GM12878 (cell line): ENCODE measurements around the gene ENOX1. TPM values are rescaled to one million over a fixed set of nuclear protein-coding genes. Genes with fewer than 3 reads are reported as not detected.

Experiments
- ATAC-seq: fragments of 200-7000 bp; cut with Tn5 transposase; 3 replicates; pipeline ENCODE4 v1.9.1; 2020; ENCODE audit warnings: mild to moderate bottlenecking, moderate library complexity
- BruUV-seq: library from RNA; stranded (reverse); fragments of 400-500 nt; replicated peaks from 2 replicates; lab custom pipeline; 2021; lab: Mats Ljungman, UMichigan
- CTCF ChIA-PET: fragments of 300-600 bp; sonication (Branson Sonifier 250); formaldehyde crosslinking; extraction: SDS; loops from one replicate; lab custom pipeline; 2021; ENCODE audit warnings: inconsistent platforms; lab: Yijun Ruan, JAX
- POLR2A ChIA-PET: fragments of 350-600 bp; formaldehyde crosslinking; extraction: SDS; loops from one replicate; lab custom pipeline; 2021; ENCODE audit warnings: inconsistent platforms; lab: Charles Lee
- RAD21 ChIA-PET: fragments of 300-600 bp; sonication (Branson Sonifier 250); formaldehyde crosslinking; loops from one replicate; lab custom pipeline; 2023; ENCODE audit warnings: antibody characterized with exemption; ENCODE audit not compliant: unreplicated experiment; lab: Charles Lee
- SMC1A ChIA-PET: fragments of 300-600 bp; sonication (Branson Sonifier 250); formaldehyde crosslinking; loops from one replicate; lab custom pipeline; 2023; ENCODE audit not compliant: unreplicated experiment, uncharacterized antibody; lab: Charles Lee
- DNase-seq: peaks from one replicate; pipeline ENCODE4 v3.0.0-alpha.2; 2011; ENCODE audit warnings: low read depth, low spot score
- FAIRE-seq: peaks from 3 replicates; lab custom pipeline; 2011; peaks lifted over from hg19 to GRCh38; lab: Jason Lieb, UNC
- H2AFZ ChIP-seq: 2 replicates; pipeline ENCODE4 v1.6.0; 2011; ENCODE audit warnings: low read depth, low read length, control low read depth; ENCODE audit not compliant: control insufficient read depth
- H3K27ac ChIP-seq: 2 replicates; pipeline ENCODE4 v1.5.1; 2011; ENCODE audit warnings: control low read depth; ENCODE audit not compliant: control insufficient read depth, insufficient read depth
- H3K27me3 ChIP-seq, 2 experiments: replicated peaks in 1 of 2; 2 replicates each; pipeline versions ENCODE4 v1.6.0 to v1.6.1; 2011; ENCODE audit warnings: low read length in 1 of 2; ENCODE audit not compliant: control insufficient read depth in 2 of 2, insufficient read depth in 2 of 2
- H3K36me3 ChIP-seq, 2 experiments: 2 replicates each; pipeline ENCODE4 v1.5.1; 2011; ENCODE audit warnings: low read length in 1 of 2; ENCODE audit not compliant: control insufficient read depth in 2 of 2, insufficient read depth in 2 of 2
- H3K4me1 ChIP-seq: 2 replicates; pipeline ENCODE4 v1.6.1; 2011; ENCODE audit warnings: mild to moderate bottlenecking, low read length, moderate library complexity, mixed read lengths; ENCODE audit not compliant: control insufficient read depth, insufficient read depth
- H3K4me2 ChIP-seq: 2 replicates; pipeline ENCODE4 v1.6.0; 2011; ENCODE audit warnings: control low read depth; ENCODE audit not compliant: control insufficient read depth, insufficient read depth
- H3K4me3 ChIP-seq: fragments of 200-600 bp; sonication (generic); 2 replicates; pipeline ENCODE4 v1.5.1; 2016
- H3K79me2 ChIP-seq: 2 replicates; pipeline ENCODE4 v1.6.0; 2011; ENCODE audit warnings: low read length; ENCODE audit not compliant: control insufficient read depth, insufficient read depth
- H3K9ac ChIP-seq: 2 replicates; pipeline ENCODE4 v1.8.0; 2011; ENCODE audit warnings: low read length, control low read depth, mixed read lengths; ENCODE audit not compliant: control insufficient read depth, insufficient read depth
- H3K9me3 ChIP-seq: replicated peaks from 3 replicates; pipeline ENCODE4 v1.5.1; 2011; ENCODE audit warnings: mild to moderate bottlenecking, low read length; ENCODE audit not compliant: control insufficient read depth, insufficient read depth
- H4K20me1 ChIP-seq: 2 replicates; pipeline ENCODE4 v1.6.0; 2011; ENCODE audit not compliant: control insufficient read depth, insufficient read depth
- PAX5 ChIP-seq: IDR thresholded peaks from 2 replicates; pipeline ENCODE4 v1.6.1; 2011; ENCODE audit warnings: low read depth, low read length, borderline replicate concordance
- RUNX3 ChIP-seq: IDR thresholded peaks from 2 replicates; pipeline ENCODE4 v1.6.1; 2012; ENCODE audit warnings: low read length, inconsistent platforms
- ZNF592 ChIP-seq: fragments of 450-650 bp; IDR thresholded peaks from 2 replicates; pipeline ENCODE4 v1.6.1; 2017; ENCODE audit warnings: mild to moderate bottlenecking, moderate library complexity
- in situ Hi-C: fragments of 300-500 bp; cut with MboI; formaldehyde crosslinking; loops from 9 replicates; pipeline ENCODE4 v1.14.3; 2018; ENCODE audit warnings: mixed read lengths
- intact Hi-C: fragments of 100-400 bp; cut with micrococcal nuclease; formaldehyde crosslinking; loops from one replicate; pipeline ENCODE4 v1.14.2; 2022; ENCODE audit not compliant: unreplicated experiment
- polyA plus RNA-seq, 11 experiments: library from polyadenylated mRNA; depleted of rRNA in 4 of 11; unstranded in 6 of 11; stranded (reverse) in 5 of 11; fragments of >200 nt; fragmentation: Nextera tagmentation in 4 of 11; fragmentation: Illumina TruSeq in 1 of 11; extraction: Ambion mirVana in 4 of 11; extraction: Trizol in 1 of 11; gene quantifications; 1 replicate in 1 of 11; 2 replicates in 10 of 11; pipeline versions ENCODE4 v1.2.1 to v1.2.3, GENCODE V29; 2011 to 2016; ENCODE audit warnings: inconsistent platforms in 2 of 11, missing spikeins in 2 of 11, low read depth in 1 of 11
- total RNA-seq, 4 experiments: library from RNA; depleted of rRNA in 3 of 4; stranded (reverse); fragments of >200 nt in 3 of 4; fragmentation: Illumina TruSeq in 1 of 4; extraction: Trizol in 1 of 4; gene quantifications; 2 replicates each; pipeline versions ENCODE4 v1.2.1 to v1.2.3, GENCODE V29; 2013 to 2021
- TF ChIP-seq, protein P1 (sequence below): fragments of 450-650 bp; IDR thresholded peaks from 2 replicates; pipeline ENCODE4 v1.6.1; 2016; ENCODE audit warnings: mild to moderate bottlenecking
- TF ChIP-seq, protein P2 (sequence below): fragments of 450-650 bp; IDR thresholded peaks from 2 replicates; pipeline ENCODE4 v1.6.1; 2018; ENCODE audit warnings: borderline replicate concordance, mild to moderate bottlenecking; ENCODE audit not compliant: partially characterized antibody
- TF ChIP-seq, protein P3 (sequence below), 3 experiments: IDR thresholded peaks in 2 of 3; conservative IDR thresholded peaks in 1 of 3; 2 replicates each; pipeline ENCODE4 v1.5.1; 2011; ENCODE audit warnings: low read depth in 3 of 3, low read length in 3 of 3, mild to moderate bottlenecking in 3 of 3, control low read depth in 2 of 3, moderate library complexity in 2 of 3, inconsistent platforms in 1 of 3, mixed read lengths in 1 of 3; ENCODE audit not compliant: control insufficient read depth in 2 of 3, insufficient read depth in 1 of 3; ENCODE audit errors: extremely low read depth in 1 of 3

Gene ENOX1
- total and polyA plus RNA-seq, 10 of the 15 experiments (the other 5 are each of a cell fraction or from before 2014, with no cell fraction given), result 0.11 to 0.26 (median 0.15) TPM

- in situ Hi-C loops, result loop anchor here (10.0 kb wide), 2 partner anchors 498 to 828 kb away; no protein-coding TSS in a partner anchor
- Histone ChIP-seq H4K20me1 (no peaks in the 10 kb centered on the region), H2AFZ (no peak overlapping the region), H3K79me2 (no peaks in the 10 kb centered on the region), H3K4me2 (no peak overlapping the region), H3K4me1 (no peaks in the 10 kb centered on the region), H3K9ac (no peak overlapping the region), H3K36me3 (no peaks in the 10 kb centered on the region), H3K9me3 (no peaks in the 10 kb centered on the region), H3K27ac (no peak overlapping the region), H3K4me3 (no peak overlapping the region), H3K27me3 (no peaks in the 10 kb centered on the region)
- FAIRE-seq (no peak), ATAC-seq (no peak), DNase-seq (no peak)
- intact Hi-C loops, result loop anchor here (2.0 to 10.0 kb wide), 4 partner anchors 500 to 1205 kb away; no protein-coding TSS in a partner anchor
- TF ChIP-seq, protein P1, sequence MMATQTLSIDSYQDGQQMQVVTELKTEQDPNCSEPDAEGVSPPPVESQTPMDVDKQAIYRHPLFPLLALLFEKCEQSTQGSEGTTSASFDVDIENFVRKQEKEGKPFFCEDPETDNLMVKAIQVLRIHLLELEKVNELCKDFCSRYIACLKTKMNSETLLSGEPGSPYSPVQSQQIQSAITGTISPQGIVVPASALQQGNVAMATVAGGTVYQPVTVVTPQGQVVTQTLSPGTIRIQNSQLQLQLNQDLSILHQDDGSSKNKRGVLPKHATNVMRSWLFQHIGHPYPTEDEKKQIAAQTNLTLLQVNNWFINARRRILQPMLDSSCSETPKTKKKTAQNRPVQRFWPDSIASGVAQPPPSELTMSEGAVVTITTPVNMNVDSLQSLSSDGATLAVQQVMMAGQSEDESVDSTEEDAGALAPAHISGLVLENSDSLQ, result no peak
- no peak for TF ChIP-seq ZNF592
- TF ChIP-seq RUNX3, result no peak
- TF ChIP-seq, protein P2, sequence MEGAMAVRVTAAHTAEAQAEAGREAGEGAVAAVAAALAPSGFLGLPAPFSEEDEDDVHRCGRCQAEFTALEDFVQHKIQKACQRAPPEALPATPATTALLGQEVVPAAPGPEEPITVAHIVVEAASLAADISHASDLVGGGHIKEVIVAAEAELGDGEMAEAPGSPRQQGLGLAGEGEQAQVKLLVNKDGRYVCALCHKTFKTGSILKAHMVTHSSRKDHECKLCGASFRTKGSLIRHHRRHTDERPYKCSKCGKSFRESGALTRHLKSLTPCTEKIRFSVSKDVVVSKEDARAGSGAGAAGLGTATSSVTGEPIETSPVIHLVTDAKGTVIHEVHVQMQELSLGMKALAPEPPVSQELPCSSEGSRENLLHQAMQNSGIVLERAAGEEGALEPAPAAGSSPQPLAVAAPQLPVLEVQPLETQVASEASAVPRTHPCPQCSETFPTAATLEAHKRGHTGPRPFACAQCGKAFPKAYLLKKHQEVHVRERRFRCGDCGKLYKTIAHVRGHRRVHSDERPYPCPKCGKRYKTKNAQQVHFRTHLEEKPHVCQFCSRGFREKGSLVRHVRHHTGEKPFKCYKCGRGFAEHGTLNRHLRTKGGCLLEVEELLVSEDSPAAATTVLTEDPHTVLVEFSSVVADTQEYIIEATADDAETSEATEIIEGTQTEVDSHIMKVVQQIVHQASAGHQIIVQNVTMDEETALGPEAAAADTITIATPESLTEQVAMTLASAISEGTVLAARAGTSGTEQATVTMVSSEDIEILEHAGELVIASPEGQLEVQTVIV, result no peak
- TF ChIP-seq PAX5, result no peak
- TF ChIP-seq, protein P3, sequence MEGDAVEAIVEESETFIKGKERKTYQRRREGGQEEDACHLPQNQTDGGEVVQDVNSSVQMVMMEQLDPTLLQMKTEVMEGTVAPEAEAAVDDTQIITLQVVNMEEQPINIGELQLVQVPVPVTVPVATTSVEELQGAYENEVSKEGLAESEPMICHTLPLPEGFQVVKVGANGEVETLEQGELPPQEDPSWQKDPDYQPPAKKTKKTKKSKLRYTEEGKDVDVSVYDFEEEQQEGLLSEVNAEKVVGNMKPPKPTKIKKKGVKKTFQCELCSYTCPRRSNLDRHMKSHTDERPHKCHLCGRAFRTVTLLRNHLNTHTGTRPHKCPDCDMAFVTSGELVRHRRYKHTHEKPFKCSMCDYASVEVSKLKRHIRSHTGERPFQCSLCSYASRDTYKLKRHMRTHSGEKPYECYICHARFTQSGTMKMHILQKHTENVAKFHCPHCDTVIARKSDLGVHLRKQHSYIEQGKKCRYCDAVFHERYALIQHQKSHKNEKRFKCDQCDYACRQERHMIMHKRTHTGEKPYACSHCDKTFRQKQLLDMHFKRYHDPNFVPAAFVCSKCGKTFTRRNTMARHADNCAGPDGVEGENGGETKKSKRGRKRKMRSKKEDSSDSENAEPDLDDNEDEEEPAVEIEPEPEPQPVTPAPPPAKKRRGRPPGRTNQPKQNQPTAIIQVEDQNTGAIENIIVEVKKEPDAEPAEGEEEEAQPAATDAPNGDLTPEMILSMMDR (IDR thresholded peaks at IDR 0.05 in 2 of 3, conservative IDR thresholded peaks at IDR 0.05 in 1 of 3; ENCODE audit: control insufficient read depth in 2 of 3, extremely low read depth in 1 of 3, insufficient read depth in 1 of 3, low read depth in 3 of 3, low read length in 3 of 3), result no peak
- POLR2A ChIA-PET, result no interaction called here
- SMC1A ChIA-PET, result interaction anchor here (1.9 to 2.9 kb wide), 2 partner anchors 13 to 607 kb away, joined by 5 to 13 read pairs; no protein-coding TSS in a partner anchor
- CTCF ChIA-PET, result interaction anchor here (3.2 kb wide), 1 partner anchor 12 kb away, joined by 24 read pairs; no protein-coding TSS in a partner anchor
- RAD21 ChIA-PET, result interaction anchor here (0.6 to 1.2 kb wide), 2 partner anchors 8 to 1207 kb away, joined by 3 read pairs; no protein-coding TSS in a partner anchor
- BruUV-seq, result no TSS peak
Measured at GRCh38 chr13:43802511-43802910, 15.7 kb upstream of the ENOX1 start.
